Activated CD8-positive, alpha-beta memory T cell treated with anti-CD3 and anti-CD28 coated beads, Interleukin-2, amount 50 U/mL, for 4 hours (primary cell): Measurements from ENCODE around the gene NCOA6.
A peak's percentile ranks its signal among the peaks of the same experiment; 100 is the strongest.

ENCODE experiments used
- DNase-seq: peaks from one replicate; pipeline ENCODE4 v3.0.0-alpha.2; 2020

NCOA6 gene

GRCh38 chr20:34703424-34704176 lies 121.9 kb downstream of the NCOA6 start:
- no peak for DNase-seq

DNA sequence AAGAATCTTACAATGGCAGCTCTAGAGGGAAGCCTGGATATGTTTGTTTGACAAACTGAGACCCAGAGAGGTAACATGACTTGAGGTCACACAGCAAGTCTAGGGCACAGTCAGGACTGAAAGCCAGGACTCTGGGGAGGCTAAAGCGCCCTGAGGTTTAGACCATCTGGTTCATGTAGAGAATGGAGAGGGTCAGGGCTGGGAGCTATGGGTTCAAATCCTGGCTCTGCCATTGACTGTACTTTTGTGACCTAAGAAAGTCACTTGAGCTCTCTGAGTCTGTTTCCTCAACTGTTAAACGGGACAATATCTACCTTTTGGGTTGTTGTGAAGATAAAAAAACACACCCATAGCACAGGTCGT lies 122.4 kb downstream of the NCOA6 start:
- no peak for DNase-seq

- no peak for DNase-seq
Observed at GRCh38 chr20:34701405-34702085, 123.9 kb downstream of the NCOA6 start.

GRCh38 chr20:34693414-34693813 lies 132.0 kb downstream of the NCOA6 start:
- DNase-seq: no peak

DNA sequence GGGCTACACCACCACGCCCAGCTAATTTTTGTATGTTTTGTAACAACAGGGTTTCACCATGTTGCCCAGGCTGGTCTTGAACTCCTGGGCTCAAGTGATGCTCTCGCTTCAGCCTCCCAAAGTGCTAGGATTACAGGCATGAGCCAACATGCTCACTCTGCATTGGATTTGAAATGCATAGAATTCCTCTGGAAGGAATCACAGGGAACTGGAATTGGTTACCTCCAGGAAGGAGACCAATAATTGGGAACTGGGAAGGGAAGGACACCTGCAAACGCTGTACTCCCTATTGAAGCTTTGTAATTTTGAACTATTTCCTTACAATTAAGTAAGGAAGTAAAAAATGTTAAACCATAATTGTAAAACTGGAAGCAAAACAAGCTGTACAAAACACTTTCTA lies 133.6 kb downstream of the NCOA6 start:
- DNase-seq: no peak

- no peak for DNase-seq
Observed at GRCh38 chr20:34689486-34689885, 136.0 kb downstream of the NCOA6 start.

DNA sequence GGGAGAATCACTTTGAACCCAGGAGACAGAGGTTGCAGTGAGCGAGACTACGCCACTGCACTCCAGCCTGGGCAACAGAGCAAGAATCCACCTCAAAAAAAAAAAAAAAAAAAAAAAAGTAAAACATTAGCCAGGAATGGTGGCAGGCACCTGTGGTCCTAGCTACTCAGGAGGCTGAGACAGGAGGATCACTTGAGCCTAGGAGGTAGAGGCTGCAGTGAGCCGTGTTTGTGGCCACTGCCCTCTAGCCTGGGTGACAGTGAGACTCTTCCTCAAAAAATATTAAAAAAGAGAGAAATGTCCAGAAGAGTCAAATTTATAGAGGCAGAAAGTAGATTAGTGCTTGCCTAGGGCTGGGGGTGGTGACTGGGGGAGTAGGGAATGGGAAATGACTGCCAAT lies 141.8 kb downstream of the NCOA6 start:
- DNase-seq: no peak

DNA sequence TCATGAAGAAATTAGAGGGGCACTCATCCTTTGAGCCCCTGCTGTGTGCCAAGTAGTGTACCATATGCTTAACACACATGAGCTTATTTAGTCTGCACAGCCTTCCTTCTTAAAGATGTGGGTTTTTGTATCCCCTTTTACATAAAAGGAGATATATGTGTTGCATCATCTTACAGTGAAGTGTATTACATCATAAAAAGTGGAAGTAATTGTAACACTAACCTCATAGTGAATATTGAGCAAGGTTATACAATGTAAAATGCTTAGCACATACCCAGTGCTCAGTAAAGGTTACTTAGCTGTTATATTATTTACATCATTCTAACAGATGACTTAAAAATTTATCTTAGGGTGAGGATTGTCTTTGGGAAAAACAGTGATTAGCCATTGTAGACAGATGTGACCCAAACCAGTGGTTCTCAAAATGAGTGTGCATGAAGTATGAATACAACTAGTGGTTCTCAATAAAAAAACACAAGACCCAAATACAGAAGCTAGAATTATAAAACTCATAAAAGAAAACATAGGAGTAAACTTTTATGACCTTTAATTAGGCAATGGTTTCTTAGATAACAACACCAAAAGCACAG lies 144.8 kb downstream of the NCOA6 start:
- DNase-seq: no peak

- peak; percentile 97 for DNase-seq
Observed at GRCh38 chr20:34676642-34677373, 148.6 kb downstream of the NCOA6 start, which contains the start of gene PIGU. PIGU (minus strand) TSS chr20:34677092; CDS start chr20:34677085, 7 bp downstream.

- DNase-seq: no peak
Observed at GRCh38 chr20:34675993-34676641, 149.3 kb downstream of the NCOA6 start.

DNA sequence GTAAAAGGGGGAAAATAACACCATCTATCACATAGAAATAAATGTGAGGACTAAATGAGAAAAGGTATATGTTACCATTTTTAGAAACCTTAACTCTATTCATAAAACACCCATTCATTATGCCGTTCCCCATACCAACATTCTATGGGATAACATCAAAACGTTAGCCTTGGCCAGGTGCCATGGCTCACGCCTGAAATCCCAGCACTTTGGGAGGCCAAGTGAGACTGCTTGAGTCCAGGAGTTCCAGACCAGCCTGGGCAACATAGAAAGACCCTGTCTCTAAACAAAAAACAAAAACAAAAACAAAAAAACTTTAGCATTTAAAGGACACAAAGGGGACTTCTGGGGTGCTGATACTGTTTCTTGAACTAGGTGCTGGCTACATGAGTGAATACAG lies 149.9 kb downstream of the NCOA6 start:
- DNase-seq: no peak

DNA sequence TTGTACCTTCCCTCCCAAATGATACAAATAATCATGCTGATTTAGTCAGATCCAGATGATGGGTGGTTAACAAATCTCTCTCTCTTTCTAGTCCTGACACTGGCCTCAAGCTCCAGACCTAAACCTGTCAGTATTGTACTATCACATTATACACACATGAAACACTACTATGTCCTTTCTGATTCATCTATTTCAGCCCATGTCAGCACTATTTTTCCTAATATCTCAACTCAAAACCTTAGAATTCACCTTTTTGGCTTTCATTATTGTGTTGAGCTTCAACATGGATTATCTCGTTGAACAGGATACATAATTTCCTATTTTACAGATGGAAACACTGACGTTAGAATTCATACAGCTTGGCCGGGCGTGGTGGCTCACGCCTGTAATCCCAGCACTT lies 152.0 kb downstream of the NCOA6 start:
- DNase-seq: no peak

DNA sequence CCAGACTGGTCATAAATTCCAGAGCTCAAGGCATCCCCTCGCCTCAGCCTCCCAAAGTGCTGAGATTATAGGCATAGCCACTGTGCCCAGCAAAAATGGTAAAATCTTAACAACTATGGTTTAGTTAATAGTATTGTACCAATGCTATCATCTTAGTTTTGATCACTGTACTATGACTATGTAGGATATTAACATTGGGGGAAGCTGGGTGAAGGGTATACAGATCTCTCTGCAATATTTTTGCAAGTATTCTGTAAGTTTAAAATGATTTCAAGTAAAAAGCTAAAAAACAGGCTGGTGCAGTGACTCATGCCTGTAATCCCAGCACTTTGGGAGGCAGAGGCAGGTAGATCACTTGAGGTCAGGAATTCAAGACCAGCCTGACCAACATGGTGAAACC lies 156.4 kb downstream of the NCOA6 start:
- DNase-seq: no peak
